Cardiac muscle cell (in vitro differentiated cells and primary cell): ENCODE data around the gene GBP2. TPM values are rescaled to one million over a fixed set of nuclear protein-coding genes. Genes with fewer than 3 reads are reported as not detected.
A peak's percentile ranks its signal among the peaks of the same experiment; 100 is the strongest.

Experiments
- DNase-seq, 2 donors: peaks; one replicate each; pipeline versions ENCODE4 v3.0.0 to v3.0.0-alpha.2; 2010 to 2017; ENCODE audit warnings: low read depth in 1 of 2, low spot score in 1 of 2
- H3K27ac ChIP-seq: fragments of 200-600 bp; sonication (generic); 2 replicates; pipeline ENCODE4 v1.5.1; 2016
- H3K27me3 ChIP-seq: fragments of 200-600 bp; sonication (generic); 2 replicates; pipeline ENCODE4 v1.6.0; 2016; ENCODE audit warnings: control low read depth
- H3K36me3 ChIP-seq: fragments of 200-600 bp; sonication (generic); 2 replicates; pipeline ENCODE4 v1.5.1; 2016; ENCODE audit warnings: control low read depth
- H3K4me1 ChIP-seq: fragments of 200-600 bp; sonication (generic); 2 replicates; pipeline ENCODE4 v1.8.1; 2017; ENCODE audit warnings: low read depth, mild to moderate bottlenecking, mixed run types
- H3K4me3 ChIP-seq: fragments of 200-600 bp; sonication (generic); 2 replicates; pipeline ENCODE4 v1.5.1; 2016; ENCODE audit warnings: mild to moderate bottlenecking
- H3K9me3 ChIP-seq: fragments of 200-600 bp; sonication (generic); 2 replicates; pipeline ENCODE4 v1.5.1; 2017; ENCODE audit warnings: low read depth, mild to moderate bottlenecking, control low read depth
- CTCF ChIP-seq: IDR thresholded peaks from 2 replicates; pipeline ENCODE4 v1.5.1; 2012; ENCODE audit warnings: low read depth, mild to moderate bottlenecking, low read length
- polyA plus RNA-seq: library from polyadenylated mRNA; unstranded; fragments of >200 nt; fragmentation: Nextera tagmentation; extraction: Ambion mirVana; gene quantifications from 2 replicates; pipeline ENCODE4 v1.2.1, GENCODE V29; 2016
- total RNA-seq: library from RNA; depleted of rRNA; stranded (reverse); fragments of >200 nt; gene quantifications from 2 replicates; pipeline ENCODE4 v1.2.3, GENCODE V29; 2016

The GBP2 gene, protein sequence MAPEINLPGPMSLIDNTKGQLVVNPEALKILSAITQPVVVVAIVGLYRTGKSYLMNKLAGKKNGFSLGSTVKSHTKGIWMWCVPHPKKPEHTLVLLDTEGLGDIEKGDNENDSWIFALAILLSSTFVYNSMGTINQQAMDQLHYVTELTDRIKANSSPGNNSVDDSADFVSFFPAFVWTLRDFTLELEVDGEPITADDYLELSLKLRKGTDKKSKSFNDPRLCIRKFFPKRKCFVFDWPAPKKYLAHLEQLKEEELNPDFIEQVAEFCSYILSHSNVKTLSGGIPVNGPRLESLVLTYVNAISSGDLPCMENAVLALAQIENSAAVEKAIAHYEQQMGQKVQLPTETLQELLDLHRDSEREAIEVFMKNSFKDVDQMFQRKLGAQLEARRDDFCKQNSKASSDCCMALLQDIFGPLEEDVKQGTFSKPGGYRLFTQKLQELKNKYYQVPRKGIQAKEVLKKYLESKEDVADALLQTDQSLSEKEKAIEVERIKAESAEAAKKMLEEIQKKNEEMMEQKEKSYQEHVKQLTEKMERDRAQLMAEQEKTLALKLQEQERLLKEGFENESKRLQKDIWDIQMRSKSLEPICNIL
- total RNA-seq: 1.1 and 2.4 TPM in 2 replicates
- polyA plus RNA-seq: 0.83 and 1.7 TPM in 2 replicates

- Histone ChIP-seq H3K27ac (peak within 1 kb of the TSS; percentile 20), H3K9me3 (no peaks in the 10 kb centered on the region), H3K27me3 (no peaks in the 10 kb centered on the region), H3K4me1 (no peaks in the 10 kb centered on the region), H3K36me3 (no peaks in the 10 kb centered on the region), H3K4me3 (no peak within 1 kb of the TSS)
- DNase-seq: peak in 1 of 2 donors; percentile 72
- no peak for TF ChIP-seq CTCF
These were observed at the start of gene GBP2 for GRCh38 chr1:89125913-89126580. GBP2 (minus strand) TSS chr1:89126114; CDS start chr1:89121966, 4,148 bp downstream.

- Histone ChIP-seq H3K36me3 (no peaks in the 10 kb centered on the region), H3K9me3 (no peaks in the 10 kb centered on the region), H3K4me3 (no peak overlapping the region), H3K27ac (no peak overlapping the region), H3K27me3 (no peaks in the 10 kb centered on the region), H3K4me1 (no peaks in the 10 kb centered on the region)
- no peak for TF ChIP-seq CTCF
- DNase-seq: no peak
These were observed 48.6 kb upstream of the GBP2 start for GRCh38 chr1:89174491-89174890.

DNA sequence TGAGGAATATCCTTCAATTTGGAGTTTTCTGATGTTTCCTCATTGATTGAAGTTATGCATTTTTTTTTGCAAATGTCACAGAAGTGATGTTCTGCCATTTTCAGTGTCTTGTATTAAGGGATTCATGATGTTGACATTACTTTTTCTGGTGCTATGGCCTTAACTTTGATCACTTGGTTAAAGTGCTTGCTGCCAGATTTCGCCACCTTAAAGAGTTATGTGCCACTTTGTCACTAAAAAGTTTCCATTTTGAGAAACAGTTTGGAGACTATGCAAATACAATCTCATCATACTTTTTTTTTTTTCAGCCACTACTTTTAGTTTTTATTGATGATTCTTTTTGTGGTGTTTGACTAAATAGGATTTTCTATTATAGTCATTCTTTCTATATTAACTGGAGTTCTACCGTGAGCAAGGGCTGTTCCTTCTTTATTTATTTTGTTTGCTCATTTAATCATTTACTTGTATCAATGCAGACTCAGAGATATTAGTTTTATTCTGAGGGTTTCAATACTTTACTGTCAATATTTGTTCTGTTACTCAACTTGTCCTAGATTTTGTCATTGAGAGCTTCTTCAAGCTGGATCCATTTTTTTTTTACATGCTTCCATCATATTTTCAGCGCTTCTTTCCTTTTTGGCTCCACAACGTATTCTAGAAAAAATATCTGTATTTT is 46.7 kb upstream of the GBP2 start:
- H3K36me3 ChIP-seq: no peaks in the 10 kb centered on the region
- no peaks in the 10 kb centered on the region for H3K4me1 ChIP-seq
- no peak for DNase-seq
- H3K4me3 ChIP-seq: no peak overlapping the region
- no peak for TF ChIP-seq CTCF
- no peaks in the 10 kb centered on the region for H3K9me3 ChIP-seq
- no peaks in the 10 kb centered on the region for H3K27me3 ChIP-seq
- no peak overlapping the region for H3K27ac ChIP-seq

DNA sequence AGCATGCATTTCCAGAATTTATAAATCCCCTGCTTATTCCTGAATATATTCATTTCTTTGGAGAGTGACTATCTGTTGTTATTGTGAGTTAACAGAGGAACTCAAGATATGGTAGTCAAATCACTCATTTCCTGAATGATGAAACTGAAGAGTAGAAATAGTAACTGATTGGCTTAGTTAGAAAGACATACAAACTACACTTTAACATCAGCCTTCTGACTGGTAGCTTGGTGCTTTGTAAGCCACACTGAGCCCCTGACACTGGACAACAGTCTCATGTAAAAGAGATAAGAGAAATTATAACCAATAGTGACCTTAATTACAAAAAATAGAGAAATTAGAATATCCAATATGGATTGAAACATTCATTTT is 45.1 kb upstream of the GBP2 start:
- peak in 1 of 2 donors; percentile 25 for DNase-seq
- H3K27me3 ChIP-seq: no peaks in the 10 kb centered on the region
- H3K9me3 ChIP-seq: no peaks in the 10 kb centered on the region
- H3K36me3 ChIP-seq: no peaks in the 10 kb centered on the region
- no peaks in the 10 kb centered on the region for H3K4me1 ChIP-seq
- no peak overlapping the region for H3K27ac ChIP-seq
- TF ChIP-seq CTCF: no peak
- H3K4me3 ChIP-seq: no peak overlapping the region
